ENCODE measurements around the gene HAUS2. TPM values are rescaled to one million over a fixed set of nuclear protein-coding genes. Genes with fewer than 3 reads are reported as not detected.

HAUS2 gene
- total RNA-seq = 10 to 100 TPM; 17.3 to 37.8 (median 33.0) TPM

DNA sequence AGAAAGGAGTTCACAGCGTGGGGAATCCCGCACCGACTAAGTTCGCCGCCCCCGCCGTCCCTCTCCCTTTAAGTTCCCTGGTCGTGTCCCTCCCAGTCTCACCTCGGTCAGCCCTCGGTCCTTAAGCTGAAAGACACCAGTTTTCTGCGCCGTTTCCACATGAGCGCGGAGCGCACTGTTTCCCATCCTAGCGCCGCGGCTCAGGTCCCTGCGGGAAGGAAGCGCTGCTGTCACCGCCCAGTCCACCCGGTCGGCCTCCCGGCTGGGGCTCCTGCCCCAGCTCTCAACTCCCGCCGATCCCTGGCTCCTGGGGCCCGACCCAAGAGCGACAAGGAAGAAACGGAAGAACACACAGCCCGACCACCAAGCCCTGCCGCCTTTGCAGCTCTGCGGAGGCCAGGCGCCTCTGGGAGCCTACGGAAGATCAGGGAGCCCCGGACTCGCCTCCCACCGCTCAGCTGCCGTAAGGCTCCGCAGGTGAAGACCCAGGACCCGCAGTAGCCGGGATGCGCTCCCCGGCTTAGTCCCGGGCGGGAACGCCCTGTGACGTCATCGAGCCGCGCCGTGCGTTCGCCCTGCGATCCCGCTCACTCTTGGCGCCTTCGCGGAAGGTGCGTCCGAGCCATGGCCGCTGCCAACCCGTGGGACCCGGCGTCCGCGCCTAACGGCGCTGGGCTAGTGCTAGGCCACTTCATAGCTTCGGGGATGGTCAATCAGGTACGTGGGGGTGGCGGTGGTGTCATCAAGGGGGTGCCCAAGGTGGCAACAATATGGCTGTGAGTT is at the start of gene HAUS2, which contains the start of gene LRRC57:
Gene HAUS2 (plus strand): TSS at position 590 of the 783 bp plus-strand sequence. CDS start 35 bp downstream, at position 625.
Gene LRRC57 (minus strand): TSS at position 545 of the 783 bp plus-strand sequence. CDS start 359 bp downstream, at position 186.
- TF ChIP-seq, protein P1, sequence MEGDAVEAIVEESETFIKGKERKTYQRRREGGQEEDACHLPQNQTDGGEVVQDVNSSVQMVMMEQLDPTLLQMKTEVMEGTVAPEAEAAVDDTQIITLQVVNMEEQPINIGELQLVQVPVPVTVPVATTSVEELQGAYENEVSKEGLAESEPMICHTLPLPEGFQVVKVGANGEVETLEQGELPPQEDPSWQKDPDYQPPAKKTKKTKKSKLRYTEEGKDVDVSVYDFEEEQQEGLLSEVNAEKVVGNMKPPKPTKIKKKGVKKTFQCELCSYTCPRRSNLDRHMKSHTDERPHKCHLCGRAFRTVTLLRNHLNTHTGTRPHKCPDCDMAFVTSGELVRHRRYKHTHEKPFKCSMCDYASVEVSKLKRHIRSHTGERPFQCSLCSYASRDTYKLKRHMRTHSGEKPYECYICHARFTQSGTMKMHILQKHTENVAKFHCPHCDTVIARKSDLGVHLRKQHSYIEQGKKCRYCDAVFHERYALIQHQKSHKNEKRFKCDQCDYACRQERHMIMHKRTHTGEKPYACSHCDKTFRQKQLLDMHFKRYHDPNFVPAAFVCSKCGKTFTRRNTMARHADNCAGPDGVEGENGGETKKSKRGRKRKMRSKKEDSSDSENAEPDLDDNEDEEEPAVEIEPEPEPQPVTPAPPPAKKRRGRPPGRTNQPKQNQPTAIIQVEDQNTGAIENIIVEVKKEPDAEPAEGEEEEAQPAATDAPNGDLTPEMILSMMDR (IDR thresholded peaks at IDR 0.05; ENCODE audit: low read depth) = no peak

DNA sequence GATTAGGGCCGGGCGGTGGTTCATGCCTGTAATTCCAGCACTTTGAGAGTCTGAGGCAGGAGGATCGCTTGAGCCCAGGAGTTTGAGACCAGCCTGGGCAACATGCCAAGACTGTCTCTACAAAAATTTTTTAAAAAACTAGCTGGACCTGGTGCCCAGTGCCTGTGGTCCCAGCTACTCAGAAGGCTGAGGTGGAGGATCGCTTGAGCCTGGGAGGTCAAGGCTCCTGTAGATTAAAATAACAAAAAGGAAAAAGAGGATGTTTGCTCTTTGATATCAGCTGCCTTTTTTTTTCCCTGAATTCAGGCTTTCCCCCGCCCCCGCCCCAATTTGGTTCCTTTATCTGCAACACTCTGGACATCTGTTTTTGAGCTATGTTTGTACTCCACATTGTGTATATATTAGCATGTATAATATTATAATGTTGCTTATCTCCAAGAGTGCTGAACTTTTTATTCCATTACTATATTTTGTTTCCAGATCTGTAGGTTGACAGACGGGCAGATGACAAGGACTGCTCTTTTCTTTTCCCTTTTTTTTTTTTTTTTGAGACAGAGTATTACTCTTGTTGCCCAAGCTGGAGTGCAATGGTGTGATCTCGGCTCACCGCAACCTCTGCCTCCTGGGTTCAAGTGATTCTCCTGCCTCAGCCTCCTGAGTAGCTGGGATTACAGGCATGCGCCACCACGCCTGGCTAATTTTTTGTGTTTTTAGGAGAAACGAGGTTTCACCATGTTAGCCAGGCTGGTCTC is 48.6 kb upstream of the HAUS2 start:
- TF ChIP-seq, protein P1 (IDR thresholded peaks at IDR 0.05; ENCODE audit: low read depth) = no peak

DNA sequence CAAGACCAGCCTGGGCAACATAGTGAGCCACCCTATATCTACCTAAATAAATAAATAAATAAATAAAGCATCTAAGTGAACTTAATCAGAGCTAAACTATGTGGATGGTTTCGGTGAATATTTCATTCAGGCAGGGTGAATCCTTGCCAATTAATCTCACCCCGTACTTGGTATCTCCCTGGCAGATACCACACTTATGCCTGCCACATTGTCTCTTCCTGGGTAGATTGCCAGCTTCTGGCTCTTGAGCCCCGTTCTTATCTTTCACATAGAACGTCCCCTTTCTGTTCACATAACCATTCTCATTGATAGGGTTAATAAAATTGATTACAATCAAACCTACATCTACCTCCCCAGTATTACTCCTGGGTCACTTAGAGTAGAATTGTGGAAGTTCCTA is 46.2 kb upstream of the HAUS2 start:
- TF ChIP-seq, protein P1 (IDR thresholded peaks at IDR 0.05; ENCODE audit: low read depth) = no peak

DNA sequence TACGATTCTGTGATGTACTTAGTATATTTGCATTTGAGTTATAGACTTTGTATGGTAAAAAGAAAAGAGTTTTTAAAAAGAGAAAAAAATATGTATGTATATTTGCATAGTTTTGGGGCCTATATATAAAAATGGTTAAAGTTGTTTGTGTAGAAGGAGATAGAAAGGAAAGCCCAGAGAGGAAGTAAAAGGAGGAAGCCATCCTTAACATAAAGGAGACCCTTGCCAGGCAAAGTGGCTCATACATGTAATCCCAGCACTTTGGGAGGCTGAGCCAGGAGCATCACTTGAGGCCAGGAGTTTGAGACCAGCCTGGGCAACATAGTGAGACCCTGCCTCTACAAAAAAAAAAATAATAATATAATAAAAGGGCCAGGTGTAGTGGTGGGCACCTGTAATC is 44.8 kb upstream of the HAUS2 start:
- TF ChIP-seq, protein P1 (IDR thresholded peaks at IDR 0.05; ENCODE audit: low read depth) = no peak

DNA sequence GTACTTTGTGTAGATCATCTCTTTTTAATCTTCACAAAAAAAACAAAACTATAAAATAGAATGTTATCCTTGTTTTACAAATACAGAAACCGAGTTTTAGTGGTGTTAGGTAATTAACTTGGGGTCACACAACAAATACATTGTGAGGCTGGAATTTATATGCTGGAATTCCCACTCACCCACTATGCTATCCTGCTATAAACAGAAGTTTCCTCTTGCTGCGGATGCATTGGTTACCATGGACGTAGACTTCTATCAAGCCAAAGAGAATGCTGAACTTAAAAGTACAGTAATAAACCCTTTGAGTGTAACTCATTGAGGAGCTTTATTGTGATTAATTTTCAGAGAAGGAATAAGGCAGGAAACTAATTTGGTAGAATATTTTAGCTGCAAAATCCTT is 44.0 kb upstream of the HAUS2 start:
- TF ChIP-seq, protein P1 (IDR thresholded peaks at IDR 0.05; ENCODE audit: low read depth) = no peak

DNA sequence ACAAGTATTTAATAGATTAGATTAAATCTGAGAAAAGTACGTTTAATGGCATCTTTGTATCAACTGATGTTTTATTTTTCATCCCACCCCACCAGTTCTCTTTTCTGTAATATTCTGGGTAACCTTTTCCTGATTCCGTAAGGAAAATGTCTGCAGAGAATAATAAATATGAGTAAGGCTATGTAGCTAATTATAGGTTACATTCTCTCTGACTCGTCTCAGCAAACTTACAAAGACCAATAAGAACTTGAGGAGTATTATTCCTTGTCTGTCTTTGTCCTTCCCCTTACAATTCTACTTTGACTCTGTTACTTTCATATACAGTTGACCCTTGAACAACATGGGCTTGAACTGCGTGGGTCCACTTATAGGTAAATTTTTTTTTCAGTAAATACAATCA is 41.1 kb upstream of the HAUS2 start:
- TF ChIP-seq, protein P1 (IDR thresholded peaks at IDR 0.05; ENCODE audit: low read depth) = no peak

DNA sequence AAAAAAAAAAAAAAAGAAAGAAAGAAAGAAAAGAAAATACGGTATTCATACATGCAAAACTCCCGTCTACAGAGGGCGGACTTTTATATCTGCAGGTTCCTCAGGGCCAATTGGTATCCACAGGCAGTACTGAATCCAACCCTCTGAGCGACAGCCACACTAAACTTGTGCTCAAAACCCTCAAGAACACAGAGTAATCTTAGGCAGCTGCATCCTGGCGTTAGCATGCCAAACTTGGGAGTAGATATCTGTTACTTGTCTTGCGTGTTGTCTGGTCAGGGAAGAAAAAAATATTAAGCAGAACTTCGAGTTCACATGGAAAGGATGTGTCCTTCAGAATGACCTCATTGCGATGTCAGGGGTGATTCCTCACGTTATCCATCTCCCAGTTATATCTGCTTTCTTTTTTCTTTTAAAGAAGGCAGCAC is 40.4 kb upstream of the HAUS2 start:
- TF ChIP-seq, protein P1 (IDR thresholded peaks at IDR 0.05; ENCODE audit: low read depth) = no peak

All from subcutaneous adipose tissue (tissue), 4 donors.